ENCODE data around the gene MALT1. TPM values are rescaled to one million over a fixed set of nuclear protein-coding genes. Genes with fewer than 3 reads are reported as not detected.

MALT1 gene
- polyA plus RNA-seq, 1 donor from 2014 or later = 40.5 TPM

GRCh38 chr18:58781627-58782194, 110.4 kb downstream of the MALT1 start:
- TF ChIP-seq MXI1 (conservative IDR thresholded peaks at IDR 0.05; ENCODE audit: poor library complexity, severe bottlenecking) (no peak), EZH2 (IDR thresholded peaks at IDR 0.05; ENCODE audit: borderline replicate concordance, insufficient read depth, low read length, poor library complexity, severe bottlenecking) (no peak), POLR2AphosphoS5 (IDR thresholded peaks at IDR 0.05) (no peak), EP300 (conservative IDR thresholded peaks at IDR 0.05; ENCODE audit: poor library complexity, severe bottlenecking) (peak; percentile 41), RAD21 (conservative IDR thresholded peaks at IDR 0.05) (peak; percentile 99), CTCF (IDR thresholded peaks at IDR 0.05; ENCODE audit: poor library complexity, severe bottlenecking) (peak; percentile 98), REST (IDR thresholded peaks at IDR 0.05; ENCODE audit: borderline replicate concordance) (no peak), SMC3 (conservative IDR thresholded peaks at IDR 0.05; ENCODE audit: poor library complexity) (peak; percentile 100), TAF1 (IDR thresholded peaks at IDR 0.05; ENCODE audit: low read depth) (no peak)
- Histone ChIP-seq H3K79me2 (replicated peaks; ENCODE audit: insufficient read depth, low read length) (no peaks in the 10 kb centered on the region), H3K9ac (ENCODE audit: low read length) (no peak overlapping the region), H3K9me3 (ENCODE audit: low read length) (no peaks in the 10 kb centered on the region), H3K27me3 (ENCODE audit: insufficient read depth, low read depth, low read length) (no peaks in the 10 kb centered on the region), H3F3A (ENCODE audit: insufficient read depth, low read length, poor library complexity, severe bottlenecking) (no peaks in the 10 kb centered on the region), H2AFZ (ENCODE audit: low read depth, low read length) (no peak overlapping the region), H3K36me3 (ENCODE audit: insufficient read depth, low read length) (no peaks in the 10 kb centered on the region), H3K9me2 (ENCODE audit: insufficient read depth, low read length) (no peaks in the 10 kb centered on the region), H3K4me3 (ENCODE audit: low read length) (no peak overlapping the region), H3K27ac (ENCODE audit: low read length) (no peak overlapping the region), H3K4me2 (ENCODE audit: low read length) (no peak overlapping the region), H4K20me1 (ENCODE audit: insufficient read depth) (no peaks in the 10 kb centered on the region)

GRCh38 chr18:58784601-58785137, 113.4 kb downstream of the MALT1 start:
- no peaks in the 10 kb centered on the region for H4K20me1 ChIP-seq (ENCODE audit: insufficient read depth)
- no peaks in the 10 kb centered on the region for H3K9me2 ChIP-seq (ENCODE audit: insufficient read depth, low read length)
- H3K4me3 ChIP-seq (ENCODE audit: low read length) = no peak overlapping the region
- H2AFZ ChIP-seq (ENCODE audit: low read depth, low read length) = no peak overlapping the region
- no peaks in the 10 kb centered on the region for H3K9me3 ChIP-seq (ENCODE audit: low read length)
- H3K36me3 ChIP-seq (ENCODE audit: insufficient read depth, low read length) = no peaks in the 10 kb centered on the region
- no peak overlapping the region for H3K4me2 ChIP-seq (ENCODE audit: low read length)
- H3K27ac ChIP-seq (ENCODE audit: low read length) = no peak overlapping the region
- H3K27me3 ChIP-seq (ENCODE audit: insufficient read depth, low read depth, low read length) = no peaks in the 10 kb centered on the region
- no peak overlapping the region for H3K9ac ChIP-seq (ENCODE audit: low read length)
- TF ChIP-seq CTCF (IDR thresholded peaks at IDR 0.05; ENCODE audit: poor library complexity, severe bottlenecking) (no peak), MXI1 (conservative IDR thresholded peaks at IDR 0.05; ENCODE audit: poor library complexity, severe bottlenecking) (no peak), SMC3 (conservative IDR thresholded peaks at IDR 0.05; ENCODE audit: poor library complexity) (no peak), TAF1 (IDR thresholded peaks at IDR 0.05; ENCODE audit: low read depth) (no peak), REST (IDR thresholded peaks at IDR 0.05; ENCODE audit: borderline replicate concordance) (no peak), EZH2 (IDR thresholded peaks at IDR 0.05; ENCODE audit: borderline replicate concordance, insufficient read depth, low read length, poor library complexity, severe bottlenecking) (no peak), POLR2AphosphoS5 (IDR thresholded peaks at IDR 0.05) (no peak), EP300 (conservative IDR thresholded peaks at IDR 0.05; ENCODE audit: poor library complexity, severe bottlenecking) (no peak), RAD21 (conservative IDR thresholded peaks at IDR 0.05) (no peak)
- no peaks in the 10 kb centered on the region for H3F3A ChIP-seq (ENCODE audit: insufficient read depth, low read length, poor library complexity, severe bottlenecking)
- no peaks in the 10 kb centered on the region for H3K79me2 ChIP-seq (replicated peaks; ENCODE audit: insufficient read depth, low read length)
